OCI-LY3 (cell line): ENCODE data around the gene SNRNP25.

Experiments
- CTCF ChIP-seq: fragments of 200-600, 300-600 bp; sonication (generic); IDR thresholded peaks from 2 replicates; pipeline ENCODE4 v1.5.1; 2014; ENCODE audit warnings: antibody characterized with exemption, low read length, low read depth
- EZH2phosphoT487 ChIP-seq: fragments of 200-600 bp; shearing (Covaris generic); IDR thresholded peaks from 2 replicates; pipeline ENCODE4 v1.6.1; 2018; ENCODE audit warnings: antibody characterized with exemption, mixed run types, low read depth

GRCh38 chr16:67183-67791, 13.7 kb downstream of the SNRNP25 start:
- no peak for TF ChIP-seq CTCF
- no peak for TF ChIP-seq EZH2phosphoT487
